OCI-LY7 (cell line): ENCODE measurements around the gene BUB3. TPM values are rescaled to one million over a fixed set of nuclear protein-coding genes. Genes with fewer than 3 reads are reported as not detected.
"Not testable (repeated sequence)": the region's sequence is repeated elsewhere in the genome, so short reads cannot be mapped to it uniquely, and the experiment has no call there.

Source experiments
- BruUV-seq: library from RNA; stranded (reverse); fragments of 400-500 nt; replicated peaks from 2 replicates; lab custom pipeline; 2021; lab: Mats Ljungman, UMichigan
- CTCF ChIA-PET: fragments of 300-600 bp; sonication (Branson Sonifier 250); formaldehyde crosslinking; loops from one replicate; lab custom pipeline; 2022; ENCODE audit warnings: antibody characterized with exemption; ENCODE audit not compliant: unreplicated experiment; lab: Charles Lee
- POLR2A ChIA-PET: fragments of 300-600 bp; sonication (Branson Sonifier 250); formaldehyde crosslinking; loops from one replicate; lab custom pipeline; 2022; ENCODE audit warnings: antibody characterized with exemption; lab: Charles Lee
- DNase-seq: peaks from one replicate; pipeline ENCODE4 v3.0.0-alpha.2; 2015; ENCODE audit warnings: low spot score
- H2AFZ ChIP-seq: fragments of 200-600 bp; sonication (generic), shearing (Covaris generic); 2 replicates; pipeline ENCODE4 v1.6.1; 2014; ENCODE audit warnings: mild to moderate bottlenecking, antibody characterized with exemption, low read length, moderate library complexity
- H3K27ac ChIP-seq: fragments of 200-600 bp; sonication (generic); 2 replicates; pipeline ENCODE4 v1.5.1; 2014; ENCODE audit warnings: mixed run types, low read depth, mild to moderate bottlenecking, moderate library complexity, low read length, inconsistent platforms; ENCODE audit not compliant: poor library complexity, severe bottlenecking
- H3K36me3 ChIP-seq: fragments of 200-600 bp; sonication (generic); 2 replicates; pipeline ENCODE4 v1.6.1; 2014; ENCODE audit warnings: mild to moderate bottlenecking, antibody characterized with exemption, low read length, moderate library complexity, mixed read lengths; ENCODE audit not compliant: insufficient read depth
- H3K4me1 ChIP-seq: fragments of 200-600 bp; sonication (generic); 2 replicates; pipeline ENCODE4 v1.5.1; 2014; ENCODE audit warnings: mild to moderate bottlenecking, low read length; ENCODE audit not compliant: insufficient read depth, poor library complexity, severe bottlenecking
- H3K4me2 ChIP-seq: fragments of 200-600 bp; sonication (generic); 2 replicates; pipeline ENCODE4 v1.6.1; 2014; ENCODE audit warnings: mild to moderate bottlenecking, low read length
- H3K4me3 ChIP-seq: fragments of 200-600 bp; sonication (generic); 2 replicates; pipeline ENCODE4 v1.5.1; 2014; ENCODE audit warnings: mild to moderate bottlenecking, low read depth, low read length; ENCODE audit not compliant: poor library complexity, severe bottlenecking
- H3K79me2 ChIP-seq: fragments of 200-600 bp; sonication (generic); 2 replicates; pipeline ENCODE4 v1.6.1; 2016; ENCODE audit warnings: low read depth, mild to moderate bottlenecking, low read length, moderate library complexity, mixed read lengths; ENCODE audit not compliant: insufficient read depth
- H3K9me2 ChIP-seq: fragments of 200-600 bp; sonication (generic); 2 replicates; pipeline ENCODE4 v1.6.1; 2016; ENCODE audit warnings: mild to moderate bottlenecking, low read length, mixed read lengths; ENCODE audit not compliant: insufficient read depth
- H3K9me3 ChIP-seq: fragments of 200-600 bp; sonication (generic); 2 replicates; pipeline ENCODE4 v1.6.1; 2014; ENCODE audit warnings: mild to moderate bottlenecking, mixed run types, low read length, mixed read lengths
- H4K20me1 ChIP-seq: fragments of 200-600 bp; sonication (generic); 2 replicates; pipeline ENCODE4 v1.6.1; 2014; ENCODE audit warnings: mild to moderate bottlenecking, antibody characterized with exemption, low read length, moderate library complexity, mixed read lengths; ENCODE audit not compliant: insufficient read depth
- EZH2phosphoT487 ChIP-seq: fragments of 200-600 bp; sonication (generic); IDR thresholded peaks from 2 replicates; pipeline ENCODE4 v1.6.1; 2018; ENCODE audit warnings: low read depth, borderline replicate concordance, mild to moderate bottlenecking, mixed run types, antibody characterized with exemption, low read length, moderate library complexity, mixed read lengths
- intact Hi-C: fragments of 100-400 bp; cut with micrococcal nuclease; formaldehyde crosslinking; loops from one replicate; pipeline ENCODE4 v1.10.0; 2022; ENCODE audit not compliant: unreplicated experiment
- total RNA-seq, 2 experiments: library from RNA; depleted of rRNA in 1 of 2; stranded (reverse); fragments of >200 nt in 1 of 2; shearing (Covaris generic) in 1 of 2; gene quantifications; 2 replicates each; pipeline ENCODE4 v1.2.3, GENCODE V29; 2014 to 2022
- TF ChIP-seq, protein P1 (sequence below): fragments of 200-600 bp; sonication (generic); conservative IDR thresholded peaks from 2 replicates; pipeline ENCODE4 v1.5.1; 2014; ENCODE audit warnings: mild to moderate bottlenecking, antibody characterized with exemption, low read length, moderate library complexity, mixed read lengths

BUB3 gene
- total RNA-seq, 2 experiments from 2014 or later, result 312 to 526 TPM

DNA sequence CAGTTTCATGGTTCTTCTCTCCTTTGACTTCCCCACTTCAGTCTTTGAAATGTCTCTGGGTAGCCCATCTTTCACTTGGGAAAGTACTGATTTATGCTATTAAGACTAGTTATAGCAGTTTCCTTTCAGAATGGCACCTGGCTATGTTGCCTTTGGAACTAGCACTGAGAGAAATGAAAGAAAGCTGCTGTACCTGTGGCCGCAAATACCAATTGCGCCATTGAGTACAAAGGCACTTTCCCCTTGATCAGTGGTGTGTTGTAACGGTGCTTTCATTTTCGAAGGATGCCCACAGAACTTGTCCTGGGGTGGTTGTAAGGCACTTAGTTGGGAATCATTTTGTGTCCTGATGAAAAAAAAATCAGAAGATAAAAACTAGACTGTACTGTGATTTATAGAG, 16.8 kb downstream of the BUB3 start:
- H3K4me1 ChIP-seq, result no peaks in the 10 kb centered on the region
- ChIA-PET POLR2A (interaction anchor here (2.1 kb wide), 1 partner anchor 17 kb away, joined by 5 read pairs; the partner anchor contains the start of gene BUB3), CTCF (no interaction called here)
- BruUV-seq, result no TSS peak
- intact Hi-C loops, result no loop called here
- H3K79me2 ChIP-seq, result peaks cover 7% of the 10 kb centered on the region; the same call in 1 of the 2 replicates
- no peaks in the 10 kb centered on the region for H3K9me2 ChIP-seq
- H3K27ac ChIP-seq, result no peak overlapping the region
- TF ChIP-seq, protein P1, sequence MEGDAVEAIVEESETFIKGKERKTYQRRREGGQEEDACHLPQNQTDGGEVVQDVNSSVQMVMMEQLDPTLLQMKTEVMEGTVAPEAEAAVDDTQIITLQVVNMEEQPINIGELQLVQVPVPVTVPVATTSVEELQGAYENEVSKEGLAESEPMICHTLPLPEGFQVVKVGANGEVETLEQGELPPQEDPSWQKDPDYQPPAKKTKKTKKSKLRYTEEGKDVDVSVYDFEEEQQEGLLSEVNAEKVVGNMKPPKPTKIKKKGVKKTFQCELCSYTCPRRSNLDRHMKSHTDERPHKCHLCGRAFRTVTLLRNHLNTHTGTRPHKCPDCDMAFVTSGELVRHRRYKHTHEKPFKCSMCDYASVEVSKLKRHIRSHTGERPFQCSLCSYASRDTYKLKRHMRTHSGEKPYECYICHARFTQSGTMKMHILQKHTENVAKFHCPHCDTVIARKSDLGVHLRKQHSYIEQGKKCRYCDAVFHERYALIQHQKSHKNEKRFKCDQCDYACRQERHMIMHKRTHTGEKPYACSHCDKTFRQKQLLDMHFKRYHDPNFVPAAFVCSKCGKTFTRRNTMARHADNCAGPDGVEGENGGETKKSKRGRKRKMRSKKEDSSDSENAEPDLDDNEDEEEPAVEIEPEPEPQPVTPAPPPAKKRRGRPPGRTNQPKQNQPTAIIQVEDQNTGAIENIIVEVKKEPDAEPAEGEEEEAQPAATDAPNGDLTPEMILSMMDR, result no peak
- no peak for TF ChIP-seq EZH2phosphoT487
- H2AFZ ChIP-seq, result no peak overlapping the region
- H3K4me3 ChIP-seq, result no peak overlapping the region
- H4K20me1 ChIP-seq, result no peaks in the 10 kb centered on the region; the same call in 1 of the 2 replicates
- peaks cover 75% of the 10 kb centered on the region for H3K36me3 ChIP-seq
- H3K4me2 ChIP-seq, result no peak overlapping the region
- DNase-seq, result no peak
- no peaks in the 10 kb centered on the region for H3K9me3 ChIP-seq

DNA sequence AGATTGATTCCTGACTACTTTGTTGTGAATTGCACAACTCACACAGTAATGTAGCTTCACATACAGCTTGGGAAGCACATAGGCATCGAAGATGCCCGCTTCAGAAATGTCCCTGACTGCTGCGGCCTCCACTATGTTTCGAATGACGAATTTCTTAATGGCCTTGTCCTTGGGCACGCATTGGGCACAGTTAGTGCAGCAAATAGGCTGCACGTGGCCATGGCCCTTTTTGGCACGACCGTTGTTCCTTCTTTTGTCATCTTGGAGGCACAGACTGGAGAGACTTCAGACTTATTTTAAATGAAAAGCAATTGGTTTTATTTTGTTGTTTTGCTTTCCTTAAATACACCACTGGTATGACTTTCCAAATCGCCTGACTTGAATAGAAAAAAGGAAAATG, 17.4 kb downstream of the BUB3 start:
- POLR2A ChIA-PET, result interaction anchor here (1.2 to 2.1 kb wide), 2 partner anchors 18 to 70 kb away, joined by 3 to 5 read pairs; partner anchors contain the start of gene BUB3
- H3K4me3 ChIP-seq, H2AFZ ChIP-seq, H3K9me3 ChIP-seq, DNase-seq, H3K27ac ChIP-seq, H4K20me1 ChIP-seq, BruUV-seq, H3K9me2 ChIP-seq, CTCF ChIA-PET, H3K4me1 ChIP-seq, H3K79me2 ChIP-seq, intact Hi-C loops, H3K4me2 ChIP-seq: not testable (repeated sequence)
- peaks cover 75% of the 10 kb centered on the region for H3K36me3 ChIP-seq

DNA sequence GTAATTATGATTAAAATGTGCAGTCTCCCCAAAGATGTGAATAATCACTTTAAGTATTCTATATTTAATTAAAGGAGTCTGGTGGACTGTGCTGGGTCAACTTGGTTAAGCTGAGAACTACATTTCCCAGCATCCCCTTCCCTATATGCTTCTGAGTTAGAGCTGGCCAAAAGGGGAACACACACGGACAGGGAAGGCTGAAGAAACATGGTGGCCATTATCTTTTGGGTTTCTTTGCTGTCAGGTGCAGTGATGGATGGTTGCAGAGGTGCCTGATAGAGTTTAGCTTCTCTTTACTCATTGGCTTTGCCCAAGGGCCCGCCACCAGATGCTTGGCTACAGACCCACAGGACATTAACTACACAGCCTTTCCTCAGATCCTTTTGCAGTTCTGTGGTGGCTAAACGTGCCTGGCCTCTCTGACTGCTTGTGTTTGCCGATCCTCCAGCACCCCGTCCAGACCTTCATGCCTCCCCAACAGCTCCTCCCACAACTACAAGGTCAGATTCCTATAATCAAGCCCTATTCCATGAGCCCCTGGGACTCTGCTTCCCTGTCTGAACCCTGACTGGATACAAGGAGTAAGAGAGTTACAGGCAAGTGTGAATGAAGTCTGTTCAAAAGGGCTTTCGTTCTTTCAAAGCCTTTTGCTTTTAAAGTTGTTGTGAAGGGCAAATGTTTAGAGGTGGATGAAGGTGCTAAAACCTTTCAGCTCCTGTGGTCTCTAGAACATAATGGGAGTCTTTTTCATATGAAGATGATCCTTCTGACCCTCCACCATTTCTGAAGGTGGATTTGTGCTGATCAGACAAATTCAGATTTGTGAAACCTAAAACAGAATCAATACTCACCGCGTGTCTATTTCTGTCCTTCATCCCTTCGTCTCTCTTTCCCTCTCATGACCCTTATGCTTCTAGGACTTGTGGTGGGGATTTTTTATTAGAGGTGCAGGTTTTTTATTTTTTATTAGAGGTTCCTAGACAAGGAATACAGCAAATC, 21.5 kb downstream of the BUB3 start:
- DNase-seq, result no peak
- ChIA-PET POLR2A (interaction anchor here (0.7 to 0.9 kb wide), 2 partner anchors 9 to 20 kb away, joined by 3 to 4 read pairs; no protein-coding TSS in a partner anchor), CTCF (no interaction called here)
- no peaks in the 10 kb centered on the region for H3K79me2 ChIP-seq
- no peaks in the 10 kb centered on the region for H3K9me3 ChIP-seq
- peaks cover 43% of the 10 kb centered on the region for H3K36me3 ChIP-seq
- TF ChIP-seq, protein P1, result no peak
- TF ChIP-seq EZH2phosphoT487, result no peak
- intact Hi-C loops, result no loop called here
- H4K20me1 ChIP-seq, result no peaks in the 10 kb centered on the region
- H3K4me1 ChIP-seq, result no peaks in the 10 kb centered on the region
- no peak overlapping the region for H3K4me2 ChIP-seq
- H3K4me3 ChIP-seq, result no peak overlapping the region
- no TSS peak for BruUV-seq
- no peak overlapping the region for H2AFZ ChIP-seq
- no peaks in the 10 kb centered on the region for H3K9me2 ChIP-seq
- H3K27ac ChIP-seq, result no peak overlapping the region

DNA sequence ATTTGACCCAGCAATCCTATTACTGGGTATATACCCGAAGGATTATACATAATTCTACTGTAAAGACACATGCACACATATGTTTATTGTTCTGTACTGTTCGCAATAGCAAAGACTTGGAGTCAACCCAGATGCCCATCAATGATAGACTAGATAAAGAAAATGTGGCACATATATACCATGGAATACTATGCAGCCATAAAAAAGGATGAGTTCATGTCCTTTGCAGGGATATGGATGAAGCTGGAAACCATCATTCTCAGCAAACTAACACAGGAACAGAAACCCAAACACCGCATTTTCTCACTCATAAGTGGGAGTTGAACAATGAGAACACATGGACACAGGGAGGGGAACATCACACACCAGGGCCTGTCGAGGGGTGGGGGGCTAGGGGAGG, 24.2 kb downstream of the BUB3 start:
- H3K4me3 ChIP-seq, H3K27ac ChIP-seq, CTCF ChIA-PET, intact Hi-C loops, H2AFZ ChIP-seq, H3K79me2 ChIP-seq, DNase-seq, H3K9me2 ChIP-seq, H3K4me2 ChIP-seq, H3K9me3 ChIP-seq, H4K20me1 ChIP-seq, BruUV-seq, H3K4me1 ChIP-seq, POLR2A ChIA-PET: not testable (repeated sequence)
- H3K36me3 ChIP-seq, result peaks cover 28% of the 10 kb centered on the region
